Measurements from ENCODE around the gene NHLH1.

DNA sequence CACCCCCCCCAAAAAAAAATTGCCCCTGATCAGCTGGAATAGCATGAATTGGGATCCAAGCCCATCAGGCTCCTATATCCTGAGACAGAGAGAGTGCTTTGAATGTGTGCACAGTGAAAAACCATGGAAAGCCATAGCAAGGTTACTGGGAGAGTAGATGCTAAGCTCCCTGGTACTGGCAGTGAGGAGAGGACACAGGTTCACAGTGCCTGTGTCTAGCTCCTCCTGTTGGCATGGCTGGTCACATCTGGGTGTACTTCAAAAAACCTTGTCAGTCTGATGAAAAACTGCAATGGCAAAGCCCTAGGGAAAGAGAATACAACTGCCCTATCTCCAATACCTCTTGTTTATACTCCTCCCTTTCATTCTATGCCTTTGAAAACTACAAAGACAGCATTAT, 36.8 kb upstream of the NHLH1 start:
- TF ChIP-seq, protein P1, sequence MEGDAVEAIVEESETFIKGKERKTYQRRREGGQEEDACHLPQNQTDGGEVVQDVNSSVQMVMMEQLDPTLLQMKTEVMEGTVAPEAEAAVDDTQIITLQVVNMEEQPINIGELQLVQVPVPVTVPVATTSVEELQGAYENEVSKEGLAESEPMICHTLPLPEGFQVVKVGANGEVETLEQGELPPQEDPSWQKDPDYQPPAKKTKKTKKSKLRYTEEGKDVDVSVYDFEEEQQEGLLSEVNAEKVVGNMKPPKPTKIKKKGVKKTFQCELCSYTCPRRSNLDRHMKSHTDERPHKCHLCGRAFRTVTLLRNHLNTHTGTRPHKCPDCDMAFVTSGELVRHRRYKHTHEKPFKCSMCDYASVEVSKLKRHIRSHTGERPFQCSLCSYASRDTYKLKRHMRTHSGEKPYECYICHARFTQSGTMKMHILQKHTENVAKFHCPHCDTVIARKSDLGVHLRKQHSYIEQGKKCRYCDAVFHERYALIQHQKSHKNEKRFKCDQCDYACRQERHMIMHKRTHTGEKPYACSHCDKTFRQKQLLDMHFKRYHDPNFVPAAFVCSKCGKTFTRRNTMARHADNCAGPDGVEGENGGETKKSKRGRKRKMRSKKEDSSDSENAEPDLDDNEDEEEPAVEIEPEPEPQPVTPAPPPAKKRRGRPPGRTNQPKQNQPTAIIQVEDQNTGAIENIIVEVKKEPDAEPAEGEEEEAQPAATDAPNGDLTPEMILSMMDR (IDR thresholded peaks at IDR 0.05; ENCODE audit: extremely low read depth in 1 of 2, insufficient read depth in 1 of 2, low read depth in 1 of 2, low read length in 2 of 2): no peak
- TF ChIP-seq EZH2 (IDR thresholded peaks at IDR 0.05; ENCODE audit: borderline replicate concordance, low read depth, low read length, severe bottlenecking): no peak

All from endothelial cell of umbilical vein (primary cell).